ENCODE results near the gene GPBAR1.

The GPBAR1 gene

DNA sequence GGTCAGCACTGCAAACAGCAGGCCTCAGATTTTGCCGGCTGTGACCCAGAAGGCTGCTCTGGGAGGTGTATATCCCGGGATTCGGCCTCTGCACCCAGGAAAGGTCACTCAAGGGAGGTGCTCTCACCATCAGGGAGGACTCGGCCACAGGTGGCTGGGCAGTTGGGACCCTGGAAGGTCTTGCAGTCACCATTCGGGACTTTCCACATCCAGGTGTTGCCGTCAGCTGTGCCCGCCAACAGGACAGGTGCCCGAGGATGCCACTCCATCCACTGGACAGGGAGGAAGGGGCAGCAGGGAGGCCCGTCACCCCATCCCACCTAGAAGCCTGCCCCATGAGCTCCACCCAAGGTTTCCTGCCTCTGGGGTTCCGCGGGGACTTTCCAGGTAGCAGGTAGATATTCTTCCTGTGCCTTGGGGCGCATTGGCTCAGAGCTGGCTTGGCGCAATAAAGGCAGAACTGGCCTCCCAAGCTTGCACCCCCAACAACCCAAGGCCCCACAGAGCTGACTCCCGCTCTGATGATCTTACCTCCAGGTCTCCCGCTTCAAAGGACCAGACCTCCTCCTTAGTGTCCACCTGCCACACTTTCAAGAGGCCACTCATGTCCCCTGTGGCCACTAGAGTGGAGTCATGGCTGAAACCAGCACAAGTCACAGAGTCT, 5.6 kb downstream of the GPBAR1 start:
- H3K4me3 ChIP-seq (ENCODE audit: low read depth, low read length) = no peak overlapping the region
- TF ChIP-seq, protein P1, sequence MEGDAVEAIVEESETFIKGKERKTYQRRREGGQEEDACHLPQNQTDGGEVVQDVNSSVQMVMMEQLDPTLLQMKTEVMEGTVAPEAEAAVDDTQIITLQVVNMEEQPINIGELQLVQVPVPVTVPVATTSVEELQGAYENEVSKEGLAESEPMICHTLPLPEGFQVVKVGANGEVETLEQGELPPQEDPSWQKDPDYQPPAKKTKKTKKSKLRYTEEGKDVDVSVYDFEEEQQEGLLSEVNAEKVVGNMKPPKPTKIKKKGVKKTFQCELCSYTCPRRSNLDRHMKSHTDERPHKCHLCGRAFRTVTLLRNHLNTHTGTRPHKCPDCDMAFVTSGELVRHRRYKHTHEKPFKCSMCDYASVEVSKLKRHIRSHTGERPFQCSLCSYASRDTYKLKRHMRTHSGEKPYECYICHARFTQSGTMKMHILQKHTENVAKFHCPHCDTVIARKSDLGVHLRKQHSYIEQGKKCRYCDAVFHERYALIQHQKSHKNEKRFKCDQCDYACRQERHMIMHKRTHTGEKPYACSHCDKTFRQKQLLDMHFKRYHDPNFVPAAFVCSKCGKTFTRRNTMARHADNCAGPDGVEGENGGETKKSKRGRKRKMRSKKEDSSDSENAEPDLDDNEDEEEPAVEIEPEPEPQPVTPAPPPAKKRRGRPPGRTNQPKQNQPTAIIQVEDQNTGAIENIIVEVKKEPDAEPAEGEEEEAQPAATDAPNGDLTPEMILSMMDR (IDR thresholded peaks at IDR 0.05; ENCODE audit: borderline replicate concordance, insufficient read depth, low read depth, low read length) = no peak

- TF ChIP-seq, protein P1 (IDR thresholded peaks at IDR 0.05; ENCODE audit: borderline replicate concordance, insufficient read depth, low read depth, low read length) = no peak
These were observed 6.4 kb downstream of the GPBAR1 start for GRCh38 chr2:218267259-218267658.

GRCh38 chr2:218269900-218270720, 9.3 kb downstream of the GPBAR1 start, which contains the start of the genes AAMP and PNKD:
AAMP (minus strand) TSS chr2:218270137; CDS start chr2:218270086, 51 bp downstream.
PNKD (plus strand) TSS chr2:218270519; CDS start chr2:218270536, 17 bp downstream.
- TF ChIP-seq, protein P1 (IDR thresholded peaks at IDR 0.05; ENCODE audit: borderline replicate concordance, insufficient read depth, low read depth, low read length) = no peak
- peak within 1 kb of the TSS; percentile 75 for H3K4me3 ChIP-seq (ENCODE audit: low read depth, low read length)

More at GRCh38 chr2:218267259-218267658, 6.4 kb downstream of the GPBAR1 start:
- H3K4me3 ChIP-seq (ENCODE audit: low read depth, low read length) = no peak overlapping the region

GRCh38 chr2:218270721-218271486, 10.1 kb downstream of the GPBAR1 start:
- TF ChIP-seq, protein P1 (IDR thresholded peaks at IDR 0.05; ENCODE audit: borderline replicate concordance, insufficient read depth, low read depth, low read length) = no peak
- H3K4me3 ChIP-seq (ENCODE audit: low read depth, low read length) = peak overlapping the region; percentile 75

DNA sequence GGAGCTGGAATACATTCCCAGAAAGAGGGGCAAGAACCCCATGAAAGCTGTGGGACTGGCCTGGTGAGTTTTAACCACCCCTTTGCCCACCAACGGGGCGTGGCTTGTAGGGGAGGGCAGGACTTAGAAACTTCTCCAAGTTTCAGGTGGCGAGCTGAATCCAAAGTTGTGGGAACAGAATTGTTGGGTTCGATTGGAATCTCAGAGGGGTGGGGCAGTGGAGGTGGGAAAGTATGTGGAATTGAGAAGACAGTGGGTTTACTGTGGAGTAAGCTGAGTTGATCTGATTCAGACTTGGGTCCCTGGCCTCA, 10.6 kb downstream of the GPBAR1 start:
- TF ChIP-seq, protein P1 (IDR thresholded peaks at IDR 0.05; ENCODE audit: borderline replicate concordance, insufficient read depth, low read depth, low read length) = no peak
- no peak overlapping the region for H3K4me3 ChIP-seq (ENCODE audit: low read depth, low read length)

DNA sequence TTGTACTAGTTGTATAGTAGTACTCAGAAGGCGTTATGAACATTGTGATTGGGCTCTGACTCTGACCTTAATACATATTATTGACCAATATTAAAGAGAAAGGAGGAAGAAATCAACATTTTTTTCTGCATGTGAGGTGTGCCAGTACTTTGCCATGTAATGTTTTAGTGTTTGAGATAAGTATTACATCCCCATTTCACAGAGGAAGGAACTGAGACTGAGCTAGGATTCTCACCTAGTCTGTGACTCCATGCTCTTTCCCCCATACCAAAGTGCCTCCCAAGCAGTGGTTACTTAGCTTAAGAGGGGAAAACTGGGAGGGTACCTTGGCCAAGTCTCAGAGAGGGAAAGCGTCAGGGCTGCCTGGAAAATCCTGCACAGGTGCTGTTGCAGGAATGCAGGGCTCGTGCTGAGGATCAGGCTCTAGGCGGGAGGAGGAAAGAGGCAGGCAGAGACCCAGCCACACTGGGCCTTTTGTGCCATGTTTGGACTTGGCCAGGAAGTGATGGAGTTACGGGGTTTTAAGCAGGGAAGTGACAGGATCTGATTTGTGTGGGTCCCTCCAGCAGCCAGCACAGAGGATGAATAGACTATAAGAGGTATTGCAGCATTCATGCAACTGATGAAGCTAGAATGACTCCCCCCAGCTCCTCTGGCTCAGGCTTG, 11.2 kb downstream of the GPBAR1 start:
- TF ChIP-seq, protein P1 (IDR thresholded peaks at IDR 0.05; ENCODE audit: borderline replicate concordance, insufficient read depth, low read depth, low read length) = no peak
- H3K4me3 ChIP-seq (ENCODE audit: low read depth, low read length) = no peak overlapping the region

All from GM12875 (cell line).